MCF 10A (cell line): Measurements from ENCODE around the gene PHACTR3. TPM values are rescaled to one million over a fixed set of nuclear protein-coding genes. Genes with fewer than 3 reads are reported as not detected.

Experiments
- BruUV-seq: library from RNA; stranded (reverse); fragments of 400-500 nt; replicated peaks from 2 replicates; lab custom pipeline; 2021; lab: Mats Ljungman, UMichigan
- CTCF ChIA-PET: fragments of 300-600 bp; sonication (Branson Sonifier 250); formaldehyde crosslinking; extraction: SDS; loops from one replicate; lab custom pipeline; 2021; ENCODE audit warnings: antibody characterized with exemption, inconsistent platforms; lab: Yijun Ruan, JAX
- POLR2A ChIA-PET: fragments of 300-600, 350-650 bp; sonication (Branson Sonifier 250); formaldehyde crosslinking; extraction: SDS; loops from one replicate; lab custom pipeline; 2020; ENCODE audit warnings: antibody characterized with exemption, inconsistent platforms; lab: Yijun Ruan, JAX
- DNase-seq: peaks from one replicate; pipeline ENCODE4 v3.0.0-alpha.2; 2018; ENCODE audit not compliant: unreplicated experiment
- H3K27ac Mint-ChIP-seq: one replicate; pipeline ENCODE4 v1.8.0; 2022; ENCODE audit warnings: mild to moderate bottlenecking, low read depth, mixed read lengths; ENCODE audit not compliant: unreplicated experiment
- H3K27me3 Mint-ChIP-seq: one replicate; pipeline ENCODE4 v1.8.0; 2022; ENCODE audit warnings: mixed read lengths; ENCODE audit not compliant: insufficient read depth, unreplicated experiment
- H3K36me3 Mint-ChIP-seq: one replicate; pipeline ENCODE4 v1.8.0; 2022; ENCODE audit warnings: mild to moderate bottlenecking, moderate library complexity, mixed read lengths; ENCODE audit not compliant: insufficient read depth, unreplicated experiment
- H3K4me1 Mint-ChIP-seq: one replicate; pipeline ENCODE4 v1.8.0; 2022; ENCODE audit warnings: mixed read lengths; ENCODE audit not compliant: insufficient read depth, unreplicated experiment
- H3K4me3 Mint-ChIP-seq: one replicate; pipeline ENCODE4 v1.8.0; 2022; ENCODE audit warnings: mild to moderate bottlenecking, moderate library complexity, mixed read lengths; ENCODE audit not compliant: unreplicated experiment
- H3K9me3 Mint-ChIP-seq: one replicate; pipeline ENCODE4 v1.8.0; 2022; ENCODE audit warnings: mixed read lengths; ENCODE audit not compliant: unreplicated experiment
- intact Hi-C: fragments of 100-400 bp; cut with micrococcal nuclease; formaldehyde crosslinking; loops from 2 replicates; pipeline ENCODE4 v1.14.1; 2022
- total RNA-seq: library from RNA; stranded (reverse); gene quantifications from 2 replicates; pipeline ENCODE4 v1.2.3, GENCODE V29; 2022
- TF ChIP-seq, protein P1 (sequence below): fragments of 200-600 bp; IDR thresholded peaks from one replicate; pipeline ENCODE4 v1.8.0; 2022; ENCODE audit warnings: antibody characterized with exemption, mild to moderate bottlenecking; ENCODE audit not compliant: unreplicated experiment

PHACTR3 gene
- total RNA-seq, 1 experiment from 2014 or later, result 22.8 TPM

- TF ChIP-seq, protein P1, sequence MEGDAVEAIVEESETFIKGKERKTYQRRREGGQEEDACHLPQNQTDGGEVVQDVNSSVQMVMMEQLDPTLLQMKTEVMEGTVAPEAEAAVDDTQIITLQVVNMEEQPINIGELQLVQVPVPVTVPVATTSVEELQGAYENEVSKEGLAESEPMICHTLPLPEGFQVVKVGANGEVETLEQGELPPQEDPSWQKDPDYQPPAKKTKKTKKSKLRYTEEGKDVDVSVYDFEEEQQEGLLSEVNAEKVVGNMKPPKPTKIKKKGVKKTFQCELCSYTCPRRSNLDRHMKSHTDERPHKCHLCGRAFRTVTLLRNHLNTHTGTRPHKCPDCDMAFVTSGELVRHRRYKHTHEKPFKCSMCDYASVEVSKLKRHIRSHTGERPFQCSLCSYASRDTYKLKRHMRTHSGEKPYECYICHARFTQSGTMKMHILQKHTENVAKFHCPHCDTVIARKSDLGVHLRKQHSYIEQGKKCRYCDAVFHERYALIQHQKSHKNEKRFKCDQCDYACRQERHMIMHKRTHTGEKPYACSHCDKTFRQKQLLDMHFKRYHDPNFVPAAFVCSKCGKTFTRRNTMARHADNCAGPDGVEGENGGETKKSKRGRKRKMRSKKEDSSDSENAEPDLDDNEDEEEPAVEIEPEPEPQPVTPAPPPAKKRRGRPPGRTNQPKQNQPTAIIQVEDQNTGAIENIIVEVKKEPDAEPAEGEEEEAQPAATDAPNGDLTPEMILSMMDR, result peak; percentile 49
- peaks cover 5% of the 10 kb centered on the region for H3K9me3 Mint-ChIP-seq
- intact Hi-C loops, result no loop called here
- POLR2A ChIA-PET, result no interaction called here
- CTCF ChIA-PET, result interaction anchor here (0.8 to 11.6 kb wide), 15 partner anchors 9 to 155 kb away, joined by 3 to 159 read pairs (median 4); no protein-coding TSS in a partner anchor
- H3K27ac Mint-ChIP-seq, result no peak overlapping the region
- peaks cover 54% of the 10 kb centered on the region for H3K27me3 Mint-ChIP-seq
- no peaks in the 10 kb centered on the region for H3K4me1 Mint-ChIP-seq
- no peak for DNase-seq
- BruUV-seq, result no TSS peak
- no peak overlapping the region for H3K4me3 Mint-ChIP-seq
- peaks cover 3% of the 10 kb centered on the region for H3K36me3 Mint-ChIP-seq
Observed at GRCh38 chr20:59770270-59770669, 165.9 kb downstream of the PHACTR3 start.

DNA sequence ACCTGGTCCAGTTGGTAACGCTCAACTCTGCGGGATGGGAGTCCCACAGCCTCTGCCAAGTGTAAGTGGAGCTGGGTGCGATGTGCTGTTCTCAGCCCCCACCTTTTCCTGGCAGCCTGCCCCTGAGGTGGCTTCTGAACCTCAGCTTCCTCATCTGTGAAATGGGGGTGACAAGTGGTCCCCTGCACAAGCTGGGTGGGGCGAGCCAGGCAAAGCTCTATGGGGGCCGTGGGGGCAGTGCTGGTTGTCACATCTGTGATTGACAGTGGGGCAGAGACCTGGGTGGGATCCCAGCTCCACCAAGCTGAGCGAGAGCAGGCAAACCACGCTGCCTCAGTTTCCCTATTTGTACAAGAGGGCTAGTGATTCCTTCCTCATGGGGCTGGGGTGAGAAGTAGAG is 166.5 kb downstream of the PHACTR3 start:
- no peak for DNase-seq
- ChIA-PET POLR2A (no interaction called here), CTCF (interaction anchor here (0.7 to 11.6 kb wide), 11 partner anchors 8 to 185 kb away, joined by 3 to 159 read pairs (median 3); no protein-coding TSS in a partner anchor)
- Mint-ChIP-seq H3K4me1 (no peaks in the 10 kb centered on the region), H3K27me3 (peaks cover 49% of the 10 kb centered on the region), H3K9me3 (peaks cover 5% of the 10 kb centered on the region), H3K27ac (no peak overlapping the region), H3K4me3 (no peak overlapping the region), H3K36me3 (no peaks in the 10 kb centered on the region)
- TF ChIP-seq, protein P1, result no peak
- no TSS peak for BruUV-seq
- intact Hi-C loops, result no loop called here

DNA sequence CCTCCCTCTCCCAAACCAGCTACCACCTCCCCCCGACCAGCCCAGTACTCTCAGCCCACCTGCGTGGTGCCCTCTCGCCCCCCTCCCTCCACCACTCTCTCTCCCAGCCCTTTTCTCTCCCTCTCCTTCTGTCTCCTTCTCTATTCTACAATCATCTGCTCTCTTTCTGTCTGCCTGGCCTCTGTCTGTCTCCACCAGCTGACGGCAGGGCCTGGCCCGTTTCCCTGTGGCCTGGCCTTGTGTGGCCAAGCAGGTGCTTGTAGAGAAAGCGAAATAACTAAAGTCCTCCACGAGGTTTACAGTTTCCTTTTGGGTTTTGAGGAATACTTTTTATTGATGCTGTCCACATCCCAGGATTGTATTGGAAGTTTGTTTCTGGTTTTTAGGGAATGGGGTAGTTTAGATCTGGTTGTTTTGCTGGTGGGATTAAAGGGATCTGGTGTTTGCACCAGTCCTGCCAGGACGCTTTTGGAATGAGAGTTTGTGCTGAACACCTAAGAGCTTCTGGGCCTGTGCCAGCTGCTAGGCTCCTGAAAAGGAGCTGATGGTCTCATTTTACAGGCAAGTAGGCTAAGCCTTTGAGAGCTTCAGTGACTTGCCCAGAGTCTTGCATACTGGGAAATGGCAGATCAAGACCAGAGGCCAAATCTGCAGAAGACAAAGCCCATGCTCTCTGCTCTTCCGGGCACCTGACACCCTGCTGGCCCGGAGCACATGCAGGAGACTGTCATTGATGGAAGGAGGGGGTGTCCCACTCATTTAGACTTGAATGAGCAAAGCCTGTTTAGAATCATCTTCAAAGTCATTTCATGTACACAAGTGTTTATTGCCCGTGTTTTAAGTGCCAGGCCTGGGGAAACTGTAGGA is 167.4 kb downstream of the PHACTR3 start:
- Mint-ChIP-seq H3K4me3 (no peak overlapping the region), H3K9me3 (peaks cover 5% of the 10 kb centered on the region), H3K27me3 (peaks cover 40% of the 10 kb centered on the region), H3K4me1 (no peaks in the 10 kb centered on the region), H3K27ac (no peak overlapping the region), H3K36me3 (no peaks in the 10 kb centered on the region)
- no TSS peak for BruUV-seq
- TF ChIP-seq, protein P1, result no peak
- POLR2A ChIA-PET, result interaction anchor here (0.7 kb wide), 2 partner anchors 53 to 165 kb away, joined by 3 read pairs; no protein-coding TSS in a partner anchor
- CTCF ChIA-PET, result interaction anchor here (0.7 to 11.6 kb wide), 8 partner anchors 9 to 184 kb away, joined by 3 to 159 read pairs (median 3); no protein-coding TSS in a partner anchor
- DNase-seq, result no peak
- intact Hi-C loops, result no loop called here

GRCh38 chr20:59772373-59772705 is 168.0 kb downstream of the PHACTR3 start:
- ChIA-PET CTCF (interaction anchor here (3.0 to 11.6 kb wide), 3 partner anchors 12 to 201 kb away, joined by 12 to 159 read pairs (median 124); no protein-coding TSS in a partner anchor), POLR2A (interaction anchor here (0.7 kb wide), 1 partner anchor 164 kb away, joined by 3 read pairs; no protein-coding TSS in a partner anchor)
- no peak for DNase-seq
- H3K4me1 Mint-ChIP-seq, result no peaks in the 10 kb centered on the region
- H3K9me3 Mint-ChIP-seq, result peaks cover 4% of the 10 kb centered on the region
- H3K27ac Mint-ChIP-seq, result no peak overlapping the region
- no peak overlapping the region for H3K4me3 Mint-ChIP-seq
- peaks cover 40% of the 10 kb centered on the region for H3K27me3 Mint-ChIP-seq
- no peaks in the 10 kb centered on the region for H3K36me3 Mint-ChIP-seq
- intact Hi-C loops, result no loop called here
- no TSS peak for BruUV-seq
- TF ChIP-seq, protein P1, result no peak
